HepG2 (cell line): ENCODE measurements around the gene TOMM40L. TPM values are rescaled to one million over a fixed set of nuclear protein-coding genes. Genes with fewer than 3 reads are reported as not detected.

Experiments
- ASH2L ChIP-seq: fragments of 300-600, 200-600 bp; sonication (generic); IDR thresholded peaks from 2 replicates; pipeline ENCODE4 v1.7.0; 2017; ENCODE audit warnings: low read depth, mild to moderate bottlenecking, moderate library complexity, mixed read lengths, low read length; ENCODE audit not compliant: insufficient read length
- DNMT3B ChIP-seq: conservative IDR thresholded peaks from 2 replicates; pipeline ENCODE4 v1.6.1; 2016; ENCODE audit warnings: missing biosample characterization, control low read depth
- IRF2 ChIP-seq: IDR thresholded peaks from 2 replicates; pipeline ENCODE4 v1.6.1; 2018; ENCODE audit warnings: missing genetic modification reagents, missing compliant biosample characterization
- JARID2 ChIP-seq: sonication (generic); formaldehyde crosslinking; IDR thresholded peaks from 2 replicates; pipeline ENCODE4 v1.8.1; 2023; ENCODE audit warnings: missing genetic modification reagents, inconsistent platforms; ENCODE audit not compliant: insufficient replicate concordance
- KLF6 ChIP-seq: IDR thresholded peaks from 2 replicates; pipeline ENCODE4 v1.8.0; 2016; ENCODE audit warnings: missing biosample characterization, missing genetic modification reagents
- NPAS2 ChIP-seq: sonication (generic); formaldehyde crosslinking; IDR thresholded peaks from 2 replicates; pipeline ENCODE4 v1.8.0; 2022; ENCODE audit warnings: mild to moderate bottlenecking, missing genetic modification reagents, borderline replicate concordance
- POGZ ChIP-seq: sonication (generic); formaldehyde crosslinking; IDR thresholded peaks from 2 replicates; pipeline ENCODE4 v1.4.0; 2020; ENCODE audit warnings: mild to moderate bottlenecking, missing genetic modification reagents
- SMARCE1 ChIP-seq: fragments of 450-650 bp; IDR thresholded peaks from 2 replicates; pipeline ENCODE4 v1.6.1; 2017; ENCODE audit warnings: borderline replicate concordance
- ZFAT ChIP-seq: sonication (generic); formaldehyde crosslinking; conservative IDR thresholded peaks from 2 replicates; pipeline ENCODE4 v1.8.1; 2023; ENCODE audit warnings: missing genetic modification reagents, inconsistent platforms
- ZNF430 ChIP-seq: sonication (generic); formaldehyde crosslinking; IDR thresholded peaks from 2 replicates; pipeline ENCODE4 v1.9.0; 2021; ENCODE audit warnings: mild to moderate bottlenecking, missing genetic modification reagents
- ZNF557 ChIP-seq: sonication (generic); formaldehyde crosslinking; IDR thresholded peaks from 2 replicates; pipeline ENCODE4 v1.4.0; 2020; ENCODE audit warnings: missing genetic modification reagents
- polyA plus RNA-seq, 8 experiments: library from polyadenylated mRNA; depleted of rRNA in 3 of 8; stranded (reverse) in 7 of 8; unstranded in 1 of 8; fragments of >200 nt; fragmentation: Illumina TruSeq in 4 of 8; extraction: Trizol in 4 of 8; gene quantifications; 2 replicates each; pipeline versions ENCODE4 v1.2.1 to v1.2.3, GENCODE V29; 2011 to 2016; ENCODE audit warnings: low read depth in 4 of 8, missing spikeins in 1 of 8, mixed read lengths in 1 of 8; ENCODE audit not compliant: insufficient read depth in 1 of 8
- total RNA-seq, 5 experiments: library from RNA; depleted of rRNA; stranded (reverse); fragments of >200 nt; fragmentation: Illumina TruSeq; extraction: Trizol; gene quantifications; 2 replicates each; pipeline ENCODE4 v1.2.3, GENCODE V29; 2016; ENCODE audit warnings: low read depth in 1 of 5
- TF ChIP-seq, protein P1 (sequence below): sonication (generic); formaldehyde crosslinking; IDR thresholded peaks from 2 replicates; pipeline ENCODE4 v1.4.0; 2020; ENCODE audit warnings: missing genetic modification reagents
- TF ChIP-seq, protein P2 (sequence below): sonication (generic); formaldehyde crosslinking; IDR thresholded peaks from 2 replicates; pipeline ENCODE4 v1.4.0; 2020; ENCODE audit warnings: missing genetic modification reagents
- TF ChIP-seq, protein P3 (sequence below): sonication (generic); formaldehyde crosslinking; conservative IDR thresholded peaks from 2 replicates; pipeline ENCODE4 v1.4.0; 2020; ENCODE audit warnings: missing genetic modification reagents
- TF ChIP-seq, protein P4 (sequence below): IDR thresholded peaks from 2 replicates; pipeline ENCODE4 v1.6.1; 2016; ENCODE audit warnings: control low read depth
- TF ChIP-seq, protein P5 (sequence below): sonication (generic); formaldehyde crosslinking; IDR thresholded peaks from 2 replicates; pipeline ENCODE4 v1.5.0; 2020; ENCODE audit warnings: mild to moderate bottlenecking, missing genetic modification reagents, borderline replicate concordance

The TOMM40L gene
- total and polyA plus RNA-seq, 2 of the 13 experiments (the other 11 are each of a cell fraction or from before 2014, with no cell fraction given), result 14.1 to 26.2 TPM

DNA sequence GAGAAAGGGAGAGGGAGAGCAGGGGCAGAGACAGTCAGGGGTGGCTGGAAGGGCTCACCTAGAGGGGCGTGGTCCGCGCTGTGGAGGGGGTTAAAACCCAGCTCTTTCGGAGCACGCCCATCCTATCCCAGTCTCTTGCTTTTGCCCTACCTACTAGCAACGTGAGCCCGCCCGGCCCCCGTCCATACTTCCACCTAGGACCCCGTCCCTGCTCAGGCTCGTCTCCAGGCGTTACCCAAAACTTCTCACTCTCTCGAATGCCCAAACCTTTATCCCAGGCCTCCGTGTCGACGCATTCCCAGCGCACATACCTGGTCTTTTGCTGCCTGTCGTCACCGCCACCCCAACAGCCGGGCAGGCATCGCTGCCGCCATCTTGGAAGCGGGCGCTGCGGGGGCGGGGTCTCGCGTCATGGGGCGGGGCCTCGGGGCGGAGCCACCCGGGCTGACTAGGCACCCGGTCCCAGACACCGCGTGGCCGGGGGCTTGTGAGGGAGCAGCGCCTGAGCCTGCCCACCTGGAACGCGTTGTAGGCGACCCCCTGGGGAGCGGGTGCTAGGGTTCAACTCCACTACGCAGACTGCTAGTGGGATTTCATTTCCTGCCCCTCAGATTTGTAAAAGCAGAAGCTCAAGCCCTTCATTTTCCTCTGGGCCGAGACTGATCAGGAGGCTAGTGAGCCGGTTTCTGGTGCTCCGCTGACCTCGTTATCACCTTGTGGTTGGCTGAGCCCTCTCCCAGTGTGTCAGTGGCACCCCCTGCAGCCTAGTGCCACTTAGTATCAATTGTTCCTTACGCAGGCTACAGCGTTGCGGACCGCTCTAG is 48.5 kb upstream of the TOMM40L start, which contains the start of gene B4GALT3 (continued):
- TF ChIP-seq IRF2 (CRISPR knock-in tag), result peak; percentile 35; the same call in 1 of the 2 replicates
- peak; percentile 67; the same call in 1 of the 2 replicates for TF ChIP-seq NPAS2
- TF ChIP-seq ASH2L, result peak; percentile 56
- TF ChIP-seq ZFAT (CRISPR knock-in tag), result no peak
- TF ChIP-seq ZNF557 (CRISPR knock-in tag), result no peak
- TF ChIP-seq JARID2 (CRISPR knock-in tag), result no peak
- peak; percentile 75 for TF ChIP-seq POGZ
- TF ChIP-seq ZNF430 (CRISPR knock-in tag), result peak; percentile 90
- TF ChIP-seq, protein P1, sequence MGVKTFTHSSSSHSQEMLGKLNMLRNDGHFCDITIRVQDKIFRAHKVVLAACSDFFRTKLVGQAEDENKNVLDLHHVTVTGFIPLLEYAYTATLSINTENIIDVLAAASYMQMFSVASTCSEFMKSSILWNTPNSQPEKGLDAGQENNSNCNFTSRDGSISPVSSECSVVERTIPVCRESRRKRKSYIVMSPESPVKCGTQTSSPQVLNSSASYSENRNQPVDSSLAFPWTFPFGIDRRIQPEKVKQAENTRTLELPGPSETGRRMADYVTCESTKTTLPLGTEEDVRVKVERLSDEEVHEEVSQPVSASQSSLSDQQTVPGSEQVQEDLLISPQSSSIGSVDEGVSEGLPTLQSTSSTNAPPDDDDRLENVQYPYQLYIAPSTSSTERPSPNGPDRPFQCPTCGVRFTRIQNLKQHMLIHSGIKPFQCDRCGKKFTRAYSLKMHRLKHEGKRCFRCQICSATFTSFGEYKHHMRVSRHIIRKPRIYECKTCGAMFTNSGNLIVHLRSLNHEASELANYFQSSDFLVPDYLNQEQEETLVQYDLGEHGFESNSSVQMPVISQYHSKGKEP (CRISPR knock-in tag), result peak; percentile 19; the same call in 1 of the 2 replicates
- TF ChIP-seq, protein P2, sequence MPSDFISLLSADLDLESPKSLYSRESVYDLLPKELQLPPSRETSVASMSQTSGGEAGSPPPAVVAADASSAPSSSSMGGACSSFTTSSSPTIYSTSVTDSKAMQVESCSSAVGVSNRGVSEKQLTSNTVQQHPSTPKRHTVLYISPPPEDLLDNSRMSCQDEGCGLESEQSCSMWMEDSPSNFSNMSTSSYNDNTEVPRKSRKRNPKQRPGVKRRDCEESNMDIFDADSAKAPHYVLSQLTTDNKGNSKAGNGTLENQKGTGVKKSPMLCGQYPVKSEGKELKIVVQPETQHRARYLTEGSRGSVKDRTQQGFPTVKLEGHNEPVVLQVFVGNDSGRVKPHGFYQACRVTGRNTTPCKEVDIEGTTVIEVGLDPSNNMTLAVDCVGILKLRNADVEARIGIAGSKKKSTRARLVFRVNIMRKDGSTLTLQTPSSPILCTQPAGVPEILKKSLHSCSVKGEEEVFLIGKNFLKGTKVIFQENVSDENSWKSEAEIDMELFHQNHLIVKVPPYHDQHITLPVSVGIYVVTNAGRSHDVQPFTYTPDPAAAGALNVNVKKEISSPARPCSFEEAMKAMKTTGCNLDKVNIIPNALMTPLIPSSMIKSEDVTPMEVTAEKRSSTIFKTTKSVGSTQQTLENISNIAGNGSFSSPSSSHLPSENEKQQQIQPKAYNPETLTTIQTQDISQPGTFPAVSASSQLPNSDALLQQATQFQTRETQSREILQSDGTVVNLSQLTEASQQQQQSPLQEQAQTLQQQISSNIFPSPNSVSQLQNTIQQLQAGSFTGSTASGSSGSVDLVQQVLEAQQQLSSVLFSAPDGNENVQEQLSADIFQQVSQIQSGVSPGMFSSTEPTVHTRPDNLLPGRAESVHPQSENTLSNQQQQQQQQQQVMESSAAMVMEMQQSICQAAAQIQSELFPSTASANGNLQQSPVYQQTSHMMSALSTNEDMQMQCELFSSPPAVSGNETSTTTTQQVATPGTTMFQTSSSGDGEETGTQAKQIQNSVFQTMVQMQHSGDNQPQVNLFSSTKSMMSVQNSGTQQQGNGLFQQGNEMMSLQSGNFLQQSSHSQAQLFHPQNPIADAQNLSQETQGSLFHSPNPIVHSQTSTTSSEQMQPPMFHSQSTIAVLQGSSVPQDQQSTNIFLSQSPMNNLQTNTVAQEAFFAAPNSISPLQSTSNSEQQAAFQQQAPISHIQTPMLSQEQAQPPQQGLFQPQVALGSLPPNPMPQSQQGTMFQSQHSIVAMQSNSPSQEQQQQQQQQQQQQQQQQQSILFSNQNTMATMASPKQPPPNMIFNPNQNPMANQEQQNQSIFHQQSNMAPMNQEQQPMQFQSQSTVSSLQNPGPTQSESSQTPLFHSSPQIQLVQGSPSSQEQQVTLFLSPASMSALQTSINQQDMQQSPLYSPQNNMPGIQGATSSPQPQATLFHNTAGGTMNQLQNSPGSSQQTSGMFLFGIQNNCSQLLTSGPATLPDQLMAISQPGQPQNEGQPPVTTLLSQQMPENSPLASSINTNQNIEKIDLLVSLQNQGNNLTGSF (CRISPR knock-in tag), result no peak
- TF ChIP-seq, protein P3, sequence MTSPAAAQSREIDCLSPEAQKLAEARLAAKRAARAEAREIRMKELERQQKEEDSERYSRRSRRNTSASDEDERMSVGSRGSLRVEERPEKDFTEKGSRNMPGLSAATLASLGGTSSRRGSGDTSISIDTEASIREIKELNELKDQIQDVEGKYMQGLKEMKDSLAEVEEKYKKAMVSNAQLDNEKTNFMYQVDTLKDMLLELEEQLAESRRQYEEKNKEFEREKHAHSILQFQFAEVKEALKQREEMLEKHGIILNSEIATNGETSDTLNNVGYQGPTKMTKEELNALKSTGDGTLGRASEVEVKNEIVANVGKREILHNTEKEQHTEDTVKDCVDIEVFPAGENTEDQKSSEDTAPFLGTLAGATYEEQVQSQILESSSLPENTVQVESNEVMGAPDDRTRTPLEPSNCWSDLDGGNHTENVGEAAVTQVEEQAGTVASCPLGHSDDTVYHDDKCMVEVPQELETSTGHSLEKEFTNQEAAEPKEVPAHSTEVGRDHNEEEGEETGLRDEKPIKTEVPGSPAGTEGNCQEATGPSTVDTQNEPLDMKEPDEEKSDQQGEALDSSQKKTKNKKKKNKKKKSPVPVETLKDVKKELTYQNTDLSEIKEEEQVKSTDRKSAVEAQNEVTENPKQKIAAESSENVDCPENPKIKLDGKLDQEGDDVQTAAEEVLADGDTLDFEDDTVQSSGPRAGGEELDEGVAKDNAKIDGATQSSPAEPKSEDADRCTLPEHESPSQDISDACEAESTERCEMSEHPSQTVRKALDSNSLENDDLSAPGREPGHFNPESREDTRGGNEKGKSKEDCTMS, result no peak; the same call in 1 of the 2 replicates
- TF ChIP-seq, protein P4, sequence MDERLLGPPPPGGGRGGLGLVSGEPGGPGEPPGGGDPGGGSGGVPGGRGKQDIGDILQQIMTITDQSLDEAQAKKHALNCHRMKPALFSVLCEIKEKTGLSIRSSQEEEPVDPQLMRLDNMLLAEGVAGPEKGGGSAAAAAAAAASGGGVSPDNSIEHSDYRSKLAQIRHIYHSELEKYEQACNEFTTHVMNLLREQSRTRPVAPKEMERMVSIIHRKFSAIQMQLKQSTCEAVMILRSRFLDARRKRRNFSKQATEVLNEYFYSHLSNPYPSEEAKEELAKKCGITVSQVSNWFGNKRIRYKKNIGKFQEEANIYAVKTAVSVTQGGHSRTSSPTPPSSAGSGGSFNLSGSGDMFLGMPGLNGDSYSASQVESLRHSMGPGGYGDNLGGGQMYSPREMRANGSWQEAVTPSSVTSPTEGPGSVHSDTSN, result no peak
- TF ChIP-seq DNMT3B (CRISPR knock-in tag), result peak; percentile 57; the same call in 1 of the 2 replicates
- 0 out of 2 replicates have a peak, but pooled peaks have one; percentile 76 for TF ChIP-seq KLF6 (CRISPR knock-in tag)
- no peak for TF ChIP-seq SMARCE1
- TF ChIP-seq, protein P5, sequence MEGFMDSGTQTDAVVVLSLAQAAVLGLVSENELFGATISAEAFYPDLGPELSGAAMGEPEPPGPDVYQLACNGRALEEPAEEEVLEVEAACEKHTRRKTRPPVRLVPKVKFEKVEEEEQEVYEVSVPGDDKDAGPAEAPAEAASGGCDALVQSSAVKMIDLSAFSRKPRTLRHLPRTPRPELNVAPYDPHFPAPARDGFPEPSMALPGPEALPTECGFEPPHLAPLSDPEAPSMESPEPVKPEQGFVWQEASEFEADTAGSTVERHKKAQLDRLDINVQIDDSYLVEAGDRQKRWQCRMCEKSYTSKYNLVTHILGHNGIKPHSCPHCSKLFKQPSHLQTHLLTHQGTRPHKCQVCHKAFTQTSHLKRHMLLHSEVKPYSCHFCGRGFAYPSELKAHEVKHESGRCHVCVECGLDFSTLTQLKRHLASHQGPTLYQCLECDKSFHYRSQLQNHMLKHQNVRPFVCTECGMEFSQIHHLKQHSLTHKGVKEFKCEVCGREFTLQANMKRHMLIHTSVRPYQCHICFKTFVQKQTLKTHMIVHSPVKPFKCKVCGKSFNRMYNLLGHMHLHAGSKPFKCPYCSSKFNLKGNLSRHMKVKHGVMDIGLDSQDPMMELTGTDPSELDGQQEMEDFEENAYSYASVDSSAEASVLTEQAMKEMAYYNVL, result peak; percentile 91
